Breast epithelium (tissue), 4 donors: ENCODE measurements around the gene PSORS1C1. TPM values are rescaled to one million over a fixed set of nuclear protein-coding genes. Genes with fewer than 3 reads are reported as not detected.

ENCODE experiments used
- DNase-seq, 2 donors: peaks; one replicate each; pipeline ENCODE4 v3.0.0-alpha.2; 2019; ENCODE audit warnings: low spot score in 2 of 2
- H3K27ac ChIP-seq, 2 donors: fragments of 200-600 bp; sonication (generic) in 1 of 2; one replicate each; pipeline ENCODE4 v1.5.1; 2016 to 2019; ENCODE audit warnings: mild to moderate bottlenecking in 1 of 2
- H3K27me3 ChIP-seq, 2 donors: fragments of 200-600 bp; sonication (generic) in 1 of 2; one replicate each; pipeline versions ENCODE4 v1.5.1 to v1.6.0; 2017 to 2019; ENCODE audit warnings: control low read depth in 1 of 2, mild to moderate bottlenecking in 1 of 2
- H3K36me3 ChIP-seq: fragments of 200-600 bp; one replicate; pipeline ENCODE4 v1.5.1; 2019
- H3K4me1 ChIP-seq, 2 donors: fragments of 200-600 bp; sonication (generic); one replicate each; pipeline ENCODE4 v1.5.1; 2016 to 2019; ENCODE audit warnings: control low read depth in 1 of 2
- H3K4me3 ChIP-seq, 3 donors: fragments of 200-600 bp; sonication (generic); 1 replicate in 2 of 3; 2 replicates in 1 of 3; pipeline ENCODE4 v1.5.1; 2016 to 2019; ENCODE audit warnings: mild to moderate bottlenecking in 3 of 3, moderate library complexity in 2 of 3
- H3K9me3 ChIP-seq, 2 donors: fragments of 200-600 bp; sonication (generic) in 1 of 2; one replicate each; pipeline ENCODE4 v1.5.1; 2016 to 2019; ENCODE audit warnings: control low read depth in 1 of 2
- POLR2A ChIP-seq: fragments of 450-650 bp; IDR thresholded peaks from one replicate; pipeline ENCODE4 v1.6.1; 2016; ENCODE audit warnings: antibody characterized with exemption, mild to moderate bottlenecking, moderate library complexity
- POLR2AphosphoS5 ChIP-seq, 3 donors: sonication (generic); formaldehyde crosslinking; IDR thresholded peaks; one replicate each; pipeline ENCODE4 v1.6.1; 2017; ENCODE audit warnings: antibody characterized with exemption in 3 of 3
- intact Hi-C: fragments of 100-400 bp; cut with DNase I; formaldehyde crosslinking; loops from one replicate; pipeline ENCODE4 v1.15.1; 2023; ENCODE audit warnings: low total_unique reads
- total RNA-seq, 3 donors: library from RNA; depleted of rRNA; stranded (reverse); fragments of >200 nt; gene quantifications; one replicate each; pipeline ENCODE4 v1.1.0, GENCODE V29; 2016
- TF ChIP-seq, protein P1 (sequence below), 3 donors: fragments of 450-650 bp; IDR thresholded peaks; one replicate each; pipeline ENCODE4 v1.5.1; 2016 to 2017; ENCODE audit warnings: antibody characterized with exemption in 3 of 3, mild to moderate bottlenecking in 3 of 3, moderate library complexity in 3 of 3

Gene PSORS1C1
- total RNA-seq, 3 donors from 2014 or later = 0.48 to 2.0 (median 1.9) TPM

DNA sequence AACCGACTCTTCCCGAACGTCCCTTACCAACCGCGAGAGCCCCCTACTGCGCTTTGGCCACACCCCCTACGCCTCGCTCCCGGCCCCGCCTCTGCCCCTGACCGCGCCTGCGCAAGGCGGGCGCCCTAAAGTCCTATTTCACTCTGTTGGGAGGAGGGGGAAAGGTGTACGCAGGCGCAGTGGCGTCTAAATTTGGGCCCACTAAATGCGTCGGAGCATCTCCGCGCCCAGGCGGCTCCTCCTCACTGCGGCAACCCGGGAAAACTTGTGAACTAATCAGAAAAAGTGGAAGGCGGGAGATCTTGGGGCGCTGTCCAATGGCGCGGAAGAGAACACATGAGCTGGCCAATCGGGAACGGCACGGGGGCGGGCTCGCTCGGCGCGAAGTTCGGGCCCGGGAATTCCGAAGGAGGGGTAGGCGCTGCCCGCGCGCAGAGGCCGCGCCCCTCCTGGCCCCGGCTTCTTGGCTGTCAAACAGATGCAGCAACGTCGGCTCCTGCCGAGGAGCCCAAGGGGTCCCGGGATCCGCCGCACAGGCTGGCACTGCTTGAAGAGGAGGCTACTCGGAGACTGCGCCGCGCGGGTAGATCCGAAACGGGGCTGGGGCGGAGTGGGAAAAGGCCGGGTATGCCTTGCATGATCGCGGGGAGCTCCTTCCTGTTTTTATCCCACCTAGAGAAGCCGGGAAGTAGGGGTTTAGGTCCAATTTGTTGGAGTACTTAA, 43.7 kb downstream of the PSORS1C1 start, which contains the start of gene TCF19:
TCF19 (plus strand) TSS at position 450 of the 723 bp plus-strand sequence. CDS start 881 bp downstream, outside the sequence.
- Histone ChIP-seq H3K9me3 (no peaks in the 10 kb centered on the region), H3K27ac (peak within 1 kb of the TSS; percentile 88 to 90), H3K4me1 (peaks cover 0 to 10% of the 10 kb centered on the region in 2 donors), H3K27me3 (no peaks in the 10 kb centered on the region), H3K36me3 (no peaks in the 10 kb centered on the region), H3K4me3 (peak within 1 kb of the TSS; percentile 57 to 85 (median 72))
- TF ChIP-seq, protein P1, sequence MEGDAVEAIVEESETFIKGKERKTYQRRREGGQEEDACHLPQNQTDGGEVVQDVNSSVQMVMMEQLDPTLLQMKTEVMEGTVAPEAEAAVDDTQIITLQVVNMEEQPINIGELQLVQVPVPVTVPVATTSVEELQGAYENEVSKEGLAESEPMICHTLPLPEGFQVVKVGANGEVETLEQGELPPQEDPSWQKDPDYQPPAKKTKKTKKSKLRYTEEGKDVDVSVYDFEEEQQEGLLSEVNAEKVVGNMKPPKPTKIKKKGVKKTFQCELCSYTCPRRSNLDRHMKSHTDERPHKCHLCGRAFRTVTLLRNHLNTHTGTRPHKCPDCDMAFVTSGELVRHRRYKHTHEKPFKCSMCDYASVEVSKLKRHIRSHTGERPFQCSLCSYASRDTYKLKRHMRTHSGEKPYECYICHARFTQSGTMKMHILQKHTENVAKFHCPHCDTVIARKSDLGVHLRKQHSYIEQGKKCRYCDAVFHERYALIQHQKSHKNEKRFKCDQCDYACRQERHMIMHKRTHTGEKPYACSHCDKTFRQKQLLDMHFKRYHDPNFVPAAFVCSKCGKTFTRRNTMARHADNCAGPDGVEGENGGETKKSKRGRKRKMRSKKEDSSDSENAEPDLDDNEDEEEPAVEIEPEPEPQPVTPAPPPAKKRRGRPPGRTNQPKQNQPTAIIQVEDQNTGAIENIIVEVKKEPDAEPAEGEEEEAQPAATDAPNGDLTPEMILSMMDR (IDR thresholded peaks at IDR 0.05) = no peak
- TF ChIP-seq POLR2A (peak; percentile 34), POLR2AphosphoS5 (IDR thresholded peaks at IDR 0.05) (peak; percentile 50 to 60 (median 55))
- intact Hi-C loops = no loop called here
- peak; percentile 98 to 99 for DNase-seq

DNA sequence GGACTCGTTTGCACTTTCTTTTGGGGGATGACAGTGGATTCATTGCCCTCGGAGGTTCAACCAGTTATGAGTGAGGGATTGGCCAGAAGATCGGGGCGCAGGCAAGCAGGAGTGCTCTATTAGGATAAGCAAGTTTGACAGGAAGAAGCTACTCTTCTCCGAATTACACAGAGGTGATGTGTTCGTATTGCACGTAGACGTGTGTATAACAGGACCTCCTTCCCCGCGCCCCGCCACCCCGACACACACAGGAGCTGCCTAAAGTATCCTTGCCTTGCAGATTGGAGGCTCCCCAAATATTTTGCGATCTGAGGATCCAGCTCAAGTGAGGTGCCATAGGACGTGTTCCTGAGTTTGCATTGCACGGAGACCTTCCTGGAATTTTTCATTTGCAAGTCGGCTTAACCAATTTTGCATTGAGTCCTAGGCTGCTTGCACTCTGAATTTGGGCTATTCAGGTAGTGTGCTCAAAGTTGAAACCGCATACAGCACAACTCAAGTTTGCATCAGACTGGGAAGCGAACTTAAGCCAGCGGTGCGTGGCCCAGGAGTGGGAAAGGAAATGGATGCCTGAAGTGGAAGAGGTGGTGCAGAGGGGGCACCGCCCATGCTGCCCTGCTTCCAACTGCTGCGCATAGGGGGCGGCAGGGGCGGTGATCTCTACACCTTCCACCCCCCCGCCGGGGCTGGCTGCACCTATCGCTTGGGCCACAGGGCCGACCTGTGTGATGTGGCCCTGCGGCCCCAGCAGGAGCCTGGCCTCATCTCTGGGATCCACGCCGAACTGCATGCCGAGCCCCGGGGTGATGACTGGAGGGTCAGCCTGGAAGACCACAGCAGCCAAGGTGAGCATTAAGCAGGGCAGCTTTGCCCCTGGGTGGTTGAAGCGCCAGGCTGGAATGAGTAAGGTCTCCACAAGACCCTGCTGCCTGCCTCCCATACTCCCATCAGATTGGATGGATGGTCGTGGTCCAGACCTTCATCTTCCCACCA, 44.6 kb downstream of the PSORS1C1 start:
- intact Hi-C loops = no loop called here

GRCh38 chr6:31161216-31162126, 46.9 kb downstream of the PSORS1C1 start:
- TF ChIP-seq, protein P1 (IDR thresholded peaks at IDR 0.05) = no peak
- no peak for TF ChIP-seq POLR2A
- TF ChIP-seq POLR2AphosphoS5 (IDR thresholded peaks at IDR 0.05) = no peak
- intact Hi-C loops = no loop called here
- no peak overlapping the region for H3K4me3 ChIP-seq
- no peaks in the 10 kb centered on the region for H3K36me3 ChIP-seq
- no peaks in the 10 kb centered on the region for H3K27me3 ChIP-seq
- DNase-seq = no peak
- H3K9me3 ChIP-seq = no peaks in the 10 kb centered on the region
- H3K4me1 ChIP-seq = peaks cover 0 to 10% of the 10 kb centered on the region in 2 donors
- no peak overlapping the region for H3K27ac ChIP-seq

More for the DNA sequence above, 44.6 kb downstream of the PSORS1C1 start:
- TF ChIP-seq POLR2A (no peak), POLR2AphosphoS5 (IDR thresholded peaks at IDR 0.05) (no peak)
- TF ChIP-seq, protein P1 (IDR thresholded peaks at IDR 0.05) = no peak
- Histone ChIP-seq H3K4me1 (peaks cover 0 to 10% of the 10 kb centered on the region in 2 donors), H3K9me3 (no peaks in the 10 kb centered on the region), H3K27me3 (no peaks in the 10 kb centered on the region), H3K27ac (peak overlapping the region in 1 of 2 donors; percentile 88), H3K36me3 (no peaks in the 10 kb centered on the region), H3K4me3 (peak overlapping the region; percentile 57 to 85 (median 72))
- DNase-seq = no peak

- Histone ChIP-seq H3K36me3 (no peaks in the 10 kb centered on the region), H3K4me3 (no peak overlapping the region), H3K4me1 (peaks cover 0 to 5% of the 10 kb centered on the region in 2 donors), H3K27ac (no peak overlapping the region), H3K9me3 (no peaks in the 10 kb centered on the region), H3K27me3 (no peaks in the 10 kb centered on the region)
- intact Hi-C loops = no loop called here
- TF ChIP-seq POLR2AphosphoS5 (IDR thresholded peaks at IDR 0.05) = no peak
- TF ChIP-seq, protein P1 (IDR thresholded peaks at IDR 0.05) = no peak
- no peak for TF ChIP-seq POLR2A
- no peak for DNase-seq
Measured at GRCh38 chr6:31162463-31163165, 48.0 kb downstream of the PSORS1C1 start.
